SK-N-SH (cell line): ENCODE results near the gene CCDC89. TPM values are rescaled to one million over a fixed set of nuclear protein-coding genes. Genes with fewer than 3 reads are reported as not detected.

Experiments used
- CTCF ChIA-PET: fragments of 300-600, 350-600 bp; formaldehyde crosslinking; extraction: SDS; loops from one replicate; lab custom pipeline; 2021; lab: Yijun Ruan, JAX
- POLR2A ChIA-PET: fragments of 350-600 bp; sonication (Branson Sonifier 250); formaldehyde crosslinking; extraction: SDS; loops from one replicate; lab custom pipeline; 2020; ENCODE audit warnings: antibody characterized with exemption, inconsistent platforms; lab: Yijun Ruan, JAX
- DNase-seq: peaks from one replicate; pipeline ENCODE4 v3.0.0; 2012
- H2AFZ ChIP-seq: fragments of 200-600 bp; sonication (generic); 2 replicates; pipeline ENCODE4 v1.8.1; 2016; ENCODE audit warnings: antibody characterized with exemption, mild to moderate bottlenecking, low read depth
- H3F3A ChIP-seq: fragments of 200-600 bp; sonication (generic); replicated peaks from 2 replicates; pipeline ENCODE3; 2016; ENCODE audit warnings: antibody characterized with exemption, mild to moderate bottlenecking; ENCODE audit not compliant: insufficient read depth
- H3K27ac ChIP-seq, 2 experiments: fragments of 200-500 bp in 1 of 2; fragments of 200-600 bp in 1 of 2; sonication (Bioruptor generic) in 1 of 2; sonication (generic), shearing (Covaris generic) in 1 of 2; 2 replicates each; pipeline versions ENCODE4 v1.5.1 to v1.6.1; 2014 to 2016; ENCODE audit warnings: low read depth in 2 of 2, inconsistent platforms in 1 of 2, low read length in 1 of 2, mild to moderate bottlenecking in 1 of 2, mixed read lengths in 1 of 2
- H3K27me3 ChIP-seq: fragments of 200-600 bp; sonication (generic), shearing (Covaris generic); 2 replicates; pipeline ENCODE4 v1.6.1; 2016; ENCODE audit warnings: mixed run types; ENCODE audit not compliant: insufficient read depth
- H3K36me3 ChIP-seq, 2 experiments: fragments of 200-500 bp in 1 of 2; fragments of 200-600 bp in 1 of 2; sonication (Bioruptor generic) in 1 of 2; sonication (generic) in 1 of 2; replicated peaks in 1 of 2; 2 replicates each; pipeline versions ENCODE3 to v1.5.1; 2014 to 2016; ENCODE audit warnings: low read length in 1 of 2, mild to moderate bottlenecking in 1 of 2; ENCODE audit not compliant: insufficient read depth in 2 of 2, control insufficient read depth in 1 of 2
- H3K4me1 ChIP-seq, 2 experiments: fragments of 200-500 bp in 1 of 2; fragments of 200-600 bp in 1 of 2; sonication (Bioruptor generic) in 1 of 2; sonication (generic), shearing (Covaris generic) in 1 of 2; 2 replicates each; pipeline versions ENCODE4 v1.5.1 to v1.6.1; 2014 to 2016; ENCODE audit warnings: low read depth in 1 of 2, low read length in 1 of 2, mixed run types in 1 of 2; ENCODE audit not compliant: insufficient read depth in 2 of 2, control insufficient read depth in 1 of 2
- H3K4me2 ChIP-seq: fragments of 200-600 bp; sonication (generic), shearing (Covaris generic); 2 replicates; pipeline ENCODE4 v1.6.1; 2017; ENCODE audit warnings: mixed run types
- H3K4me3 ChIP-seq, 2 experiments: fragments of 200-500 bp in 1 of 2; fragments of 200-600 bp in 1 of 2; sonication (Bioruptor generic) in 1 of 2; sonication (generic), shearing (Covaris generic) in 1 of 2; 2 replicates each; pipeline versions ENCODE4 v1.5.1 to v1.8.1; 2014 to 2016; ENCODE audit warnings: low read depth in 2 of 2, inconsistent platforms in 1 of 2, low read length in 1 of 2, mild to moderate bottlenecking in 1 of 2, mixed read lengths in 1 of 2, moderate library complexity in 1 of 2
- H3K79me2 ChIP-seq: fragments of 200-600 bp; sonication (generic); 2 replicates; pipeline ENCODE4 v1.8.1; 2017; ENCODE audit warnings: mild to moderate bottlenecking; ENCODE audit not compliant: insufficient read depth
- H3K9ac ChIP-seq: fragments of 200-600 bp; sonication (generic); 2 replicates; pipeline ENCODE4 v1.6.1; 2017; ENCODE audit warnings: mixed run types
- H3K9me2 ChIP-seq: fragments of 200-600 bp; sonication (generic); 2 replicates; pipeline ENCODE4 v1.6.1; 2017; ENCODE audit warnings: mixed run types
- H3K9me3 ChIP-seq: fragments of 200-600 bp; sonication (generic); 2 replicates; pipeline ENCODE4 v1.6.1; 2017; ENCODE audit warnings: mixed run types, mild to moderate bottlenecking, moderate library complexity
- H4K20me1 ChIP-seq: fragments of 200-600 bp; sonication (generic); 2 replicates; pipeline ENCODE4 v1.6.1; 2017; ENCODE audit warnings: mild to moderate bottlenecking, mixed run types; ENCODE audit not compliant: insufficient read depth
- GATA2 ChIP-seq: sonication (generic); formaldehyde crosslinking; IDR thresholded peaks from 2 replicates; pipeline ENCODE4 v1.5.0; 2020; ENCODE audit warnings: mild to moderate bottlenecking, missing genetic modification reagents
- JUND ChIP-seq: IDR thresholded peaks from 2 replicates; pipeline ENCODE4 v1.4.0; 2012
- MEF2A ChIP-seq: IDR thresholded peaks from 2 replicates; pipeline ENCODE4 v1.4.0; 2012; ENCODE audit warnings: low read depth, borderline replicate concordance
- RFX5 ChIP-seq: IDR thresholded peaks from 2 replicates; pipeline ENCODE4 v1.6.1; 2012; ENCODE audit warnings: mild to moderate bottlenecking, improper control_type of control experiment, low read length
- SMC3 ChIP-seq: IDR thresholded peaks from 2 replicates; pipeline ENCODE4 v1.6.1; 2012; ENCODE audit warnings: low read depth, low read length, improper control_type of control experiment
- TCF12 ChIP-seq: IDR thresholded peaks from 2 replicates; pipeline ENCODE4 v1.4.0; 2012
- YY1 ChIP-seq: IDR thresholded peaks from 2 replicates; pipeline ENCODE4 v1.4.0; 2012; ENCODE audit warnings: low read depth, mild to moderate bottlenecking
- WGBS: methylation state at CpG from one replicate; pipeline ENCODE4 v1.1.6; 2017; ENCODE audit warnings: low lambda C conversion rate; 5-methylcytosine and 5-hydroxymethylcytosine counted together
- polyA plus RNA-seq, 3 experiments: library from polyadenylated mRNA; depleted of rRNA; stranded (reverse); fragments of >200 nt; gene quantifications; 2 replicates each; pipeline ENCODE4 v1.2.3, GENCODE V29; 2012
- TF ChIP-seq, protein P1 (sequence below): IDR thresholded peaks from 2 replicates; pipeline ENCODE4 v1.4.0; 2012; ENCODE audit warnings: low read depth, borderline replicate concordance
- TF ChIP-seq, protein P2 (sequence below): IDR thresholded peaks from 2 replicates; pipeline ENCODE4 v1.6.1; 2012; ENCODE audit warnings: mild to moderate bottlenecking, low read depth, low read length, moderate library complexity
- TF ChIP-seq, protein P3 (sequence below): fragments of 150-350 bp; IDR thresholded peaks from 2 replicates; pipeline ENCODE4 v1.6.1; 2016; ENCODE audit warnings: mild to moderate bottlenecking, low read depth, low read length

The CCDC89 gene
- polyA plus RNA-seq, 1 of the 3 experiments (the other 2 are of a cell fraction): 3.9 TPM

DNA sequence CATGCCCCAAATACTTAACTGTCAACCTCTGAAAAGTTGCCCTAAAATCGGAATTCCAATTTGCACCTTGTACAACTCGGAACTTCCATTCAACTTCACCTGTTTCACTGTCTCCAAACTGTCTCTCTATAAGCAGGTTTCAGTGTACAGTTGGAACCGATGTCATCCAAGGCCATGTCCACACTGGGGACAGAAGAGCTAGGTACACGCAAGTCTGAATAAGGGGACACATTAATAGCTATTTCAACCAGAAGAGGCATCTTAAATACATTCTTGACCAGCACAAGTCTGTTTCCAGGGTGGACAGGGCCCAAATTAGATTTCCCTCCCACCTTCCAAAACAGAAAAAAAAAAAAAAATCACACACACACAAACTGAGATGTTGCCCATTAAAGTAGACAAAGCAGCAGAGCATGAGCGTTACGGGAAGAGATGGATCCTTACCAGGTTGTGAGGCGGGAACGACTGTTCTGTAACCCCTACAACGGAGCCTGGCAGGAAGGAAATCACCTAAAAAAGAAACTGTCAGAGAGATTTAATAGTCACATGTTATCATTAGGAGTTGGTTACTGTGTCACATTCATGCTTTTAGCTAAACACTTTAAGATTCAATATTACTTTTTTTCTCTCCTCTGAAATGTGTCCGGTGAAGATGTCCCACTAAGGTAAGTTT is 22.8 kb downstream of the CCDC89 start:
- H2AFZ ChIP-seq: no peak overlapping the region
- H3K9me2 ChIP-seq: 0 out of 2 replicates have a peak, but pooled peaks cover 3% of the 10 kb centered on the region
- H3F3A ChIP-seq: no peaks in the 10 kb centered on the region
- no peaks in the 10 kb centered on the region for H3K9me3 ChIP-seq
- H4K20me1 ChIP-seq: peaks cover 59% of the 10 kb centered on the region
- H3K9ac ChIP-seq: peak overlapping the region; percentile 99
- WGBS: 2% methylated on average over 10 of the region's 10 CpGs
- peaks cover 65% of the 10 kb centered on the region for H3K79me2 ChIP-seq
- no peak for TF ChIP-seq YY1
- TF ChIP-seq, all 33 proteins: peak for 0
- ChIA-PET POLR2A (interaction anchor here (1.6 to 2.9 kb wide), 2 partner anchors 9 to 15 kb away, joined by 4 to 23 read pairs; partner anchors contain the start of gene TMEM126A), CTCF (interaction anchor here (0.8 to 2.9 kb wide), 6 partner anchors 12 to 531 kb away, joined by 3 to 15 read pairs (median 3); partner anchors contain the start of gene TMEM126A)
- peak overlapping the region; percentile 86 for H3K4me2 ChIP-seq
- no peaks in the 10 kb centered on the region for H3K27me3 ChIP-seq
- H3K27ac ChIP-seq: peak overlapping the region; percentile 3 to 95; a peak in 2 of 4 replicates
- DNase-seq: no peak
- H3K4me3 ChIP-seq: peak overlapping the region; percentile 94 to 95
- peaks cover 14 to 33% of the 10 kb centered on the region in 2 experiments; a peak in 3 of 4 replicates for H3K4me1 ChIP-seq
- peaks cover 52% of the 10 kb centered on the region in 2 experiments for H3K36me3 ChIP-seq

DNA sequence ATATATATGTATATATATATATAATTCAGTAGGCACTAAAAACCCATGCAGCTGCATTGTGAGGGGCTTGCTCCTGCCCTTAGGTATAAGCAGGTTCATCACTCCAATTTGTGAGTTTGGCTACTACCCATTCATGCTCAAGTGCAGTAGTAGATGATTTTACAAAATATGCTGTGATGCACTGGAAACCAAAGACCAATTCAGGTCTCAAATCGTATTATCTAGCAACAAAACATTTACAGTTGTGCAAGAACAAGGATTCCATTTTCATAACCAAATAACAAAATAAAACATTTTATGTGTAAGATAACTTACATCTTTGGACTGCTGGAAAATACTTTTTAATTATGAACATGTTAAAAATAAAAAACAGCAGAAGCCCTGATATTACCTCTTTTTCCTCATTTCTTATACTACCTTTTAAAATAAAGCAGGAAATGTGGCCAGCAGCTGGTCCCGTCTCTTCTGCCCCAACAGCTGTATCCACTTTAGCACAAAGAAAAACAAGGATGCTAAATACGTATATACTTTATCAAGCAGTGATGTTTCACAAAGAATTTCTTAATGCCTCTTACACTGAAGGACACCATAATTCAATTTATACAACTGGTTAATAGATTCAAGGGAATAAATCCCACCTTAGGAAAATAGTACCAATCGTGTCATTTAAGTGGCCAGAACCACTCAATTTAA is 23.9 kb downstream of the CCDC89 start:
- no peaks in the 10 kb centered on the region for H3K9me2 ChIP-seq
- H2AFZ ChIP-seq: no peak overlapping the region
- H3K4me2 ChIP-seq: peak overlapping the region; percentile 86
- no peak for DNase-seq
- peaks cover 63% of the 10 kb centered on the region in 2 experiments for H3K36me3 ChIP-seq
- peak overlapping the region in 1 of 2 experiments; percentile 39; a peak in 1 of 4 replicates for H3K27ac ChIP-seq
- peaks cover 14 to 37% of the 10 kb centered on the region in 2 experiments; a peak in 3 of 4 replicates for H3K4me1 ChIP-seq
- H3K9ac ChIP-seq: peak overlapping the region; percentile 99; the same call in 1 of the 2 replicates
- H3K27me3 ChIP-seq: no peaks in the 10 kb centered on the region
- H4K20me1 ChIP-seq: peaks cover 68% of the 10 kb centered on the region
- H3K9me3 ChIP-seq: no peaks in the 10 kb centered on the region
- TF ChIP-seq TCF12 (peak; percentile 31; the same call in 1 of the 2 replicates), GATA2 (CRISPR knock-in tag) (no peak)
- H3F3A ChIP-seq: peaks cover 3% of the 10 kb centered on the region
- peak overlapping the region; percentile 94 to 95 for H3K4me3 ChIP-seq
- H3K79me2 ChIP-seq: peaks cover 76% of the 10 kb centered on the region
- WGBS: 5% methylated on average over 4 of the region's 4 CpGs
- POLR2A ChIA-PET: interaction anchor here (1.8 kb wide), 1 partner anchor 15 kb away, joined by 4 read pairs; the partner anchor contains the start of gene TMEM126A
- CTCF ChIA-PET: interaction anchor here (1.0 kb wide), 1 partner anchor 9 kb away, joined by 4 read pairs; no protein-coding TSS in a partner anchor

DNA sequence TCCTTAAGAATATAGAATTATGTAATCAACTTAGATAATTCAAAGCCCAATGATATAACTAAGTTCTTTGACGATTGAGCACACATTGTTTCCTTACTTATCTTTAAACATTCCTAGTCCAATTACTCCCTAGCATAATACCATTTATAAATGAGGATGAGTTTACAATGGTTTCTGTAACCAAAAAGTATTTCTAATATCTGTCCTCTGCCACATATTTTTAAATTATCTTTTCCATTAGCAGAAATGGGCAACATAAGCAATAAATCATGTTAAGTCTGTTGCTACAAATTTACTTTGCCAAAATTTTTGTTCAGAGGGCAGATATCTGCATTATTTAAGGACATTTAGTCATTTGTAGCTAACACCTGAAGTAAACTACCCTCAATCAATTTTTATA is 27.8 kb downstream of the CCDC89 start:
- 59% methylated on average over 1 of the region's 1 CpG for WGBS
- peaks cover 15% of the 10 kb centered on the region for H3F3A ChIP-seq
- ChIA-PET POLR2A (interaction anchor here (1.0 kb wide), 1 partner anchor 28 kb away, joined by 3 read pairs; the partner anchor contains the start of gene CCDC89), CTCF (no interaction called here)
- H2AFZ ChIP-seq: no peak overlapping the region
- H4K20me1 ChIP-seq: peaks cover 67% of the 10 kb centered on the region
- peaks cover 89% of the 10 kb centered on the region for H3K79me2 ChIP-seq
- no peak for DNase-seq
- no peak overlapping the region for H3K27ac ChIP-seq
- H3K27me3 ChIP-seq: no peaks in the 10 kb centered on the region
- peaks cover 12 to 37% of the 10 kb centered on the region in 2 experiments; a peak in 3 of 4 replicates for H3K4me1 ChIP-seq
- peaks cover 89 to 91% of the 10 kb centered on the region in 2 experiments for H3K36me3 ChIP-seq
- H3K9me3 ChIP-seq: no peaks in the 10 kb centered on the region
- no peak overlapping the region for H3K4me3 ChIP-seq
- no peak overlapping the region for H3K4me2 ChIP-seq
- no peak overlapping the region for H3K9ac ChIP-seq
- H3K9me2 ChIP-seq: no peaks in the 10 kb centered on the region
- TF ChIP-seq, protein P1, sequence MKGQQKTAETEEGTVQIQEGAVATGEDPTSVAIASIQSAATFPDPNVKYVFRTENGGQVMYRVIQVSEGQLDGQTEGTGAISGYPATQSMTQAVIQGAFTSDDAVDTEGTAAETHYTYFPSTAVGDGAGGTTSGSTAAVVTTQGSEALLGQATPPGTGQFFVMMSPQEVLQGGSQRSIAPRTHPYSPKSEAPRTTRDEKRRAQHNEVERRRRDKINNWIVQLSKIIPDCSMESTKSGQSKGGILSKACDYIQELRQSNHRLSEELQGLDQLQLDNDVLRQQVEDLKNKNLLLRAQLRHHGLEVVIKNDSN: no peak
- TF ChIP-seq, protein P2, sequence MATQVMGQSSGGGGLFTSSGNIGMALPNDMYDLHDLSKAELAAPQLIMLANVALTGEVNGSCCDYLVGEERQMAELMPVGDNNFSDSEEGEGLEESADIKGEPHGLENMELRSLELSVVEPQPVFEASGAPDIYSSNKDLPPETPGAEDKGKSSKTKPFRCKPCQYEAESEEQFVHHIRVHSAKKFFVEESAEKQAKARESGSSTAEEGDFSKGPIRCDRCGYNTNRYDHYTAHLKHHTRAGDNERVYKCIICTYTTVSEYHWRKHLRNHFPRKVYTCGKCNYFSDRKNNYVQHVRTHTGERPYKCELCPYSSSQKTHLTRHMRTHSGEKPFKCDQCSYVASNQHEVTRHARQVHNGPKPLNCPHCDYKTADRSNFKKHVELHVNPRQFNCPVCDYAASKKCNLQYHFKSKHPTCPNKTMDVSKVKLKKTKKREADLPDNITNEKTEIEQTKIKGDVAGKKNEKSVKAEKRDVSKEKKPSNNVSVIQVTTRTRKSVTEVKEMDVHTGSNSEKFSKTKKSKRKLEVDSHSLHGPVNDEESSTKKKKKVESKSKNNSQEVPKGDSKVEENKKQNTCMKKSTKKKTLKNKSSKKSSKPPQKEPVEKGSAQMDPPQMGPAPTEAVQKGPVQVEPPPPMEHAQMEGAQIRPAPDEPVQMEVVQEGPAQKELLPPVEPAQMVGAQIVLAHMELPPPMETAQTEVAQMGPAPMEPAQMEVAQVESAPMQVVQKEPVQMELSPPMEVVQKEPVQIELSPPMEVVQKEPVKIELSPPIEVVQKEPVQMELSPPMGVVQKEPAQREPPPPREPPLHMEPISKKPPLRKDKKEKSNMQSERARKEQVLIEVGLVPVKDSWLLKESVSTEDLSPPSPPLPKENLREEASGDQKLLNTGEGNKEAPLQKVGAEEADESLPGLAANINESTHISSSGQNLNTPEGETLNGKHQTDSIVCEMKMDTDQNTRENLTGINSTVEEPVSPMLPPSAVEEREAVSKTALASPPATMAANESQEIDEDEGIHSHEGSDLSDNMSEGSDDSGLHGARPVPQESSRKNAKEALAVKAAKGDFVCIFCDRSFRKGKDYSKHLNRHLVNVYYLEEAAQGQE: no peak
- TF ChIP-seq SMC3 (no peak), RFX5 (no peak), MEF2A (no peak), JUND (no peak)
- TF ChIP-seq, protein P3, sequence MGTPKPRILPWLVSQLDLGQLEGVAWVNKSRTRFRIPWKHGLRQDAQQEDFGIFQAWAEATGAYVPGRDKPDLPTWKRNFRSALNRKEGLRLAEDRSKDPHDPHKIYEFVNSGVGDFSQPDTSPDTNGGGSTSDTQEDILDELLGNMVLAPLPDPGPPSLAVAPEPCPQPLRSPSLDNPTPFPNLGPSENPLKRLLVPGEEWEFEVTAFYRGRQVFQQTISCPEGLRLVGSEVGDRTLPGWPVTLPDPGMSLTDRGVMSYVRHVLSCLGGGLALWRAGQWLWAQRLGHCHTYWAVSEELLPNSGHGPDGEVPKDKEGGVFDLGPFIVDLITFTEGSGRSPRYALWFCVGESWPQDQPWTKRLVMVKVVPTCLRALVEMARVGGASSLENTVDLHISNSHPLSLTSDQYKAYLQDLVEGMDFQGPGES: no peak
